Measurements from ENCODE around the gene EYA3.

GRCh38 chr1:27934818-27935549 lies 153.4 kb downstream of the EYA3 start, which contains the start of gene SMPDL3B:
- no peak for TF ChIP-seq POLR2A (IDR thresholded peaks at IDR 0.05)
- TF ChIP-seq CTCF (IDR thresholded peaks at IDR 0.05 in 8 of 11, conservative IDR thresholded peaks at IDR 0.05 in 3 of 11) = no peak
